H9 (cell line): Measurements from ENCODE around the gene STK10. TPM values are rescaled to one million over a fixed set of nuclear protein-coding genes. Genes with fewer than 3 reads are reported as not detected.

ENCODE experiments used
- DNase-seq: peaks from one replicate; pipeline ENCODE4 v3.0.0-alpha.2; 2017
- H2AFZ ChIP-seq: one replicate; pipeline ENCODE4 v1.6.1; 2013; ENCODE audit warnings: mild to moderate bottlenecking, low read length, control low read depth, moderate library complexity
- H2AK5ac ChIP-seq: 2 replicates; pipeline ENCODE4 v1.6.1; 2013; ENCODE audit warnings: low read length, control low read depth, mixed read lengths; ENCODE audit not compliant: insufficient read length
- H2BK120ac ChIP-seq: one replicate; pipeline ENCODE4 v1.6.1; 2013; ENCODE audit warnings: low read depth, mild to moderate bottlenecking, low read length, control low read depth, inconsistent platforms; ENCODE audit not compliant: poor library complexity, severe bottlenecking
- H2BK12ac ChIP-seq: 2 replicates; pipeline ENCODE4 v1.6.1; 2013; ENCODE audit warnings: low read length, control low read depth, mixed read lengths, low read depth; ENCODE audit not compliant: insufficient read length
- H2BK15ac ChIP-seq: 2 replicates; pipeline ENCODE4 v1.6.1; 2013; ENCODE audit warnings: low read depth, low read length, control low read depth
- H2BK20ac ChIP-seq: one replicate; pipeline ENCODE4 v1.6.1; 2013; ENCODE audit warnings: low read depth, mild to moderate bottlenecking, low read length, control low read depth, inconsistent platforms; ENCODE audit not compliant: poor library complexity, severe bottlenecking
- H2BK5ac ChIP-seq: 2 replicates; pipeline ENCODE4 v1.6.1; 2013; ENCODE audit warnings: low read length, control low read depth, mixed read lengths; ENCODE audit not compliant: insufficient read length
- H3K14ac ChIP-seq: 2 replicates; pipeline ENCODE4 v1.6.1; 2013; ENCODE audit warnings: low read length, control low read depth; ENCODE audit not compliant: insufficient read depth
- H3K18ac ChIP-seq: 2 replicates; pipeline ENCODE4 v1.6.1; 2013; ENCODE audit warnings: low read depth, mild to moderate bottlenecking, mixed read lengths, low read length, control low read depth; ENCODE audit not compliant: insufficient read length
- H3K23ac ChIP-seq: 2 replicates; pipeline ENCODE4 v1.6.1; 2013; ENCODE audit warnings: low read length, control low read depth, mixed read lengths, low read depth; ENCODE audit not compliant: insufficient read length
- H3K23me2 ChIP-seq: 2 replicates; pipeline ENCODE4 v1.6.1; 2013; ENCODE audit warnings: low read depth, mild to moderate bottlenecking, mixed read lengths, low read length, control low read depth; ENCODE audit not compliant: insufficient read length, poor library complexity, severe bottlenecking
- H3K27ac ChIP-seq: 2 replicates; pipeline ENCODE4 v1.5.1; 2013; ENCODE audit warnings: low read length, control low read depth, mixed read lengths, low read depth; ENCODE audit not compliant: insufficient read length
- H3K27me3 ChIP-seq: 2 replicates; pipeline ENCODE4 v1.6.1; 2013; ENCODE audit warnings: low read length, control low read depth, inconsistent platforms; ENCODE audit not compliant: insufficient read depth
- H3K4ac ChIP-seq: 2 replicates; pipeline ENCODE4 v1.6.1; 2013; ENCODE audit warnings: low read depth, mild to moderate bottlenecking, control low read depth, inconsistent platforms, low read length, moderate library complexity
- H3K4me1 ChIP-seq: 2 replicates; pipeline ENCODE4 v1.6.1; 2013; ENCODE audit warnings: low read length, control low read depth, inconsistent platforms; ENCODE audit not compliant: insufficient read depth
- H3K4me2 ChIP-seq: 2 replicates; pipeline ENCODE4 v1.6.1; 2013; ENCODE audit warnings: low read length, control low read depth, mixed read lengths; ENCODE audit not compliant: insufficient read length, insufficient read depth
- H3K56ac ChIP-seq: 2 replicates; pipeline ENCODE4 v1.6.1; 2013; ENCODE audit warnings: low read depth, mild to moderate bottlenecking, mixed read lengths, low read length, control low read depth; ENCODE audit not compliant: insufficient read length
- H3K79me1 ChIP-seq: 2 replicates; pipeline ENCODE4 v1.6.1; 2013; ENCODE audit warnings: low read depth, mild to moderate bottlenecking, moderate library complexity, low read length, control low read depth, inconsistent platforms; ENCODE audit not compliant: insufficient read depth, poor library complexity, severe bottlenecking
- H3K79me2 ChIP-seq: 2 replicates; pipeline ENCODE4 v1.6.1; 2013; ENCODE audit warnings: low read length, control low read depth, inconsistent platforms; ENCODE audit not compliant: insufficient read depth
- H3K9ac ChIP-seq: 2 replicates; pipeline ENCODE4 v1.6.1; 2013; ENCODE audit warnings: low read length, control low read depth, mixed read lengths; ENCODE audit not compliant: insufficient read length; ENCODE audit errors: extremely low read depth
- H3K9me3 ChIP-seq: one replicate; pipeline ENCODE4 v1.6.1; 2013; ENCODE audit warnings: low read depth, low read length, inconsistent platforms; ENCODE audit not compliant: control insufficient read depth
- H3T11ph ChIP-seq: one replicate; pipeline ENCODE4 v1.6.1; 2013; ENCODE audit warnings: mild to moderate bottlenecking, low read length, control low read depth, inconsistent platforms
- H4K20me1 ChIP-seq: one replicate; pipeline ENCODE4 v1.6.1; 2013; ENCODE audit not compliant: control insufficient read depth, insufficient read length, insufficient read depth
- H4K5ac ChIP-seq: 2 replicates; pipeline ENCODE4 v1.6.1; 2013; ENCODE audit warnings: low read depth, mild to moderate bottlenecking, mixed read lengths, low read length, control low read depth; ENCODE audit not compliant: insufficient read length
- H4K8ac ChIP-seq: replicated peaks from 2 replicates; pipeline ENCODE4 v1.6.1; 2013; ENCODE audit warnings: low read length, control low read depth, mixed read lengths, low read depth; ENCODE audit not compliant: insufficient read length
- H4K91ac ChIP-seq: 2 replicates; pipeline ENCODE4 v1.6.1; 2013; ENCODE audit warnings: low read depth, mild to moderate bottlenecking, moderate library complexity, mixed read lengths, low read length, control low read depth; ENCODE audit not compliant: insufficient read length
- H3K27ac Mint-ChIP-seq, 3 experiments: 2 replicates in 2 of 3; 3 replicates in 1 of 3; pipeline ENCODE4 v1.8.0; 2020 to 2021; ENCODE audit warnings: mixed read lengths in 3 of 3, mild to moderate bottlenecking in 1 of 3, moderate library complexity in 1 of 3
- H3K27me3 Mint-ChIP-seq: 2 replicates; pipeline ENCODE4 v1.8.0; 2021; ENCODE audit warnings: low read depth, mild to moderate bottlenecking, moderate library complexity, mixed read lengths
- H3K36me3 Mint-ChIP-seq, 3 experiments: 2 replicates in 2 of 3; 3 replicates in 1 of 3; pipeline ENCODE4 v1.8.0; 2020 to 2021; ENCODE audit warnings: low read depth in 3 of 3, mixed read lengths in 3 of 3; ENCODE audit not compliant: insufficient read depth in 1 of 3
- H3K4me1 Mint-ChIP-seq, 2 experiments: 2 replicates each; pipeline ENCODE4 v1.8.0; 2020; ENCODE audit warnings: mixed read lengths in 2 of 2
- H3K4me3 Mint-ChIP-seq, 2 experiments: 2 replicates in 1 of 2; 3 replicates in 1 of 2; pipeline ENCODE4 v1.8.0; 2020 to 2021; ENCODE audit warnings: mild to moderate bottlenecking in 2 of 2, mixed read lengths in 2 of 2, moderate library complexity in 1 of 2
- H3K9me3 Mint-ChIP-seq, 2 experiments: 2 replicates in 1 of 2; 3 replicates in 1 of 2; pipeline ENCODE4 v1.8.0; 2020; ENCODE audit warnings: mild to moderate bottlenecking in 2 of 2, mixed read lengths in 2 of 2, moderate library complexity in 1 of 2
- CTCF ChIP-seq: fragments of 200-600 bp; sonication (generic); conservative IDR thresholded peaks from 3 replicates; pipeline ENCODE4 v1.8.0; 2021; ENCODE audit warnings: antibody characterized with exemption, mild to moderate bottlenecking
- WGBS: extraction: QIAGEN DNeasy Blood & Tissue Kit; methylation state at CpG from one replicate; pipeline ENCODE4 v1.1.7; 2013; ENCODE audit warnings: missing lambda C conversion rate, low lambda C conversion rate, mixed read lengths; ENCODE audit not compliant: insufficient read length; ENCODE audit errors: extremely low coverage; 5-methylcytosine and 5-hydroxymethylcytosine counted together
- total RNA-seq: library from RNA; stranded (reverse); gene quantifications from 2 replicates; pipeline ENCODE4 v1.2.1, GENCODE V29; 2021

Gene STK10
- total RNA-seq, 1 experiment from 2014 or later, result 14.6 TPM

DNA sequence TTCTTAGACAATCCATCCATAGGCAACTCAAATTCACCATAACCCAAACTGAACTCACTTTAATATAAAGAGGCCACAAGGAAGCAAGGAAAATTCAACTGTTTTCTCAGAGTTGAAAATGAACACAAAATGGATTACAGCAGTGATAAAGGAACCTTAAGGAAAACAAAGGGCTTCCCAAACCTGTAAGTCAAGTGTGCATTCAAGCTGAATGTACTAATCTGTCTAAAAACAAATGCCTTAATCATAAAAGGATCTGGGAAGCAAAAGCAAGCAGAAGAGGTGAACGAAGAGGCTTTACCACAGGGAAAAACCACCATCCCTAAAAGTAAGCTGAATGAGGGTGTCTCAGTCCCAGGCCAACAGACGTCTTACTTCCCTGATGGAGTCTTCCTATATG lies 195.2 kb downstream of the STK10 start:
- Histone ChIP-seq H4K8ac (no peak overlapping the region), H3K4me2 (no peak overlapping the region), H2BK120ac (no peak overlapping the region), H2AK5ac (no peak overlapping the region), H2BK12ac (no peak overlapping the region), H2BK15ac (no peak overlapping the region), H3K56ac (no peak overlapping the region), H3K9me3 (no peaks in the 10 kb centered on the region), H4K91ac (no peak overlapping the region), H3K9ac (no peak overlapping the region), H3K79me1 (no peaks in the 10 kb centered on the region), H3T11ph (no peak overlapping the region), H3K79me2 (peaks cover 49% of the 10 kb centered on the region; the same call in 1 of the 2 replicates), H3K23me2 (no peaks in the 10 kb centered on the region), H3K14ac (no peak overlapping the region), H4K5ac (no peak overlapping the region), H3K18ac (no peak overlapping the region), H4K20me1 (no peaks in the 10 kb centered on the region), H3K27ac (no peak overlapping the region), H2AFZ (no peak overlapping the region), H3K27me3 (no peaks in the 10 kb centered on the region), H2BK5ac (no peak overlapping the region), H3K23ac (no peak overlapping the region), H2BK20ac (no peak overlapping the region), H3K4me1 (peaks cover 2% of the 10 kb centered on the region; the same call in 1 of the 2 replicates), H3K4ac (no peak overlapping the region)
- Mint-ChIP-seq H3K9me3 (no peaks in the 10 kb centered on the region), H3K4me3 (no peak overlapping the region), H3K27ac (peak overlapping the region in 2 of 3 experiments; percentile 0 to 42; a peak in 3 of 7 replicates), H3K36me3 (peaks cover 3 to 48% (median 46%) of the 10 kb centered on the region in 3 experiments; a peak in 6 of 7 replicates), H3K27me3 (no peaks in the 10 kb centered on the region), H3K4me1 (peaks cover 48 to 51% of the 10 kb centered on the region in 2 experiments)
- no peak for TF ChIP-seq CTCF
- DNase-seq, result no peak
- WGBS, result no CpG with 5 or more reads among the region's 2 CpGs
